ENCODE results near the gene FBXW7. TPM values are rescaled to one million over a fixed set of nuclear protein-coding genes. Genes with fewer than 3 reads are reported as not detected.

Gene FBXW7
- total RNA-seq, 2 donors from 2014 or later, result 34.5 to 40.5 TPM

GRCh38 chr4:152478461-152479237 is 57.2 kb downstream of the FBXW7 start:
- ATAC-seq (no peak), DNase-seq (no peak)
- TF ChIP-seq, protein P1, sequence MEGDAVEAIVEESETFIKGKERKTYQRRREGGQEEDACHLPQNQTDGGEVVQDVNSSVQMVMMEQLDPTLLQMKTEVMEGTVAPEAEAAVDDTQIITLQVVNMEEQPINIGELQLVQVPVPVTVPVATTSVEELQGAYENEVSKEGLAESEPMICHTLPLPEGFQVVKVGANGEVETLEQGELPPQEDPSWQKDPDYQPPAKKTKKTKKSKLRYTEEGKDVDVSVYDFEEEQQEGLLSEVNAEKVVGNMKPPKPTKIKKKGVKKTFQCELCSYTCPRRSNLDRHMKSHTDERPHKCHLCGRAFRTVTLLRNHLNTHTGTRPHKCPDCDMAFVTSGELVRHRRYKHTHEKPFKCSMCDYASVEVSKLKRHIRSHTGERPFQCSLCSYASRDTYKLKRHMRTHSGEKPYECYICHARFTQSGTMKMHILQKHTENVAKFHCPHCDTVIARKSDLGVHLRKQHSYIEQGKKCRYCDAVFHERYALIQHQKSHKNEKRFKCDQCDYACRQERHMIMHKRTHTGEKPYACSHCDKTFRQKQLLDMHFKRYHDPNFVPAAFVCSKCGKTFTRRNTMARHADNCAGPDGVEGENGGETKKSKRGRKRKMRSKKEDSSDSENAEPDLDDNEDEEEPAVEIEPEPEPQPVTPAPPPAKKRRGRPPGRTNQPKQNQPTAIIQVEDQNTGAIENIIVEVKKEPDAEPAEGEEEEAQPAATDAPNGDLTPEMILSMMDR (IDR thresholded peaks at IDR 0.05), result no peak
- no peak for TF ChIP-seq POLR2A (IDR thresholded peaks at IDR 0.05)
- no peaks in the 10 kb centered on the region for H3K27me3 ChIP-seq
- H3K9me3 ChIP-seq, result no peaks in the 10 kb centered on the region
- H3K4me3 ChIP-seq, result no peak overlapping the region
- H3K36me3 ChIP-seq (replicated peaks in 1 of 2; ENCODE audit: insufficient read depth in 1 of 2, low read depth in 2 of 2), result no peaks in the 10 kb centered on the region
- WGBS, 2 donors, result 84 to 88% methylated on average over 3 of the region's 3 CpGs
- no peak overlapping the region for H3K27ac ChIP-seq
- intact Hi-C loops (cut with DNase I), result no loop called here
- H3K4me1 ChIP-seq, result peaks cover 5% of the 10 kb centered on the region

DNA sequence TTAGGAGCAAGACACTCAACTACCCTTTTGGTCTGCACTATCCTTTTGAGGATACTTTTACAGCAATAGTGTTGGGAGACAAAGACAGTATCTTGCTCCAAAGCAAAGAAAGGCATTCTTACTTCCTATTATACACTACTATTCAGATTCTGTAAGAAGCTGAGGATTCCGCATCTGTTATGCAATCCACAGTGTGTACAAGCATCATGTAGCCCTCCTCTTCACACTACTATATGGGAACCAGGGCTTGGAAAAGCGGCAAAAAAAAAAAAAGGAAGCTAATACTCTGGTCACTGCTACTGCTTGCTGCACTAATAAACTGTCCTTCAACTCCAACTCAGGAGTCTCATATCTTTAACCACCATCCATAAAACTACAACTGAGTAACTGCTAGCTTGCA is 59.1 kb downstream of the FBXW7 start:
- Histone ChIP-seq H3K9me3 (no peaks in the 10 kb centered on the region), H3K36me3 (replicated peaks in 1 of 2; ENCODE audit: insufficient read depth in 1 of 2, low read depth in 2 of 2) (no peaks in the 10 kb centered on the region), H3K27ac (no peak overlapping the region), H3K27me3 (no peaks in the 10 kb centered on the region), H3K4me3 (no peak overlapping the region), H3K4me1 (peaks cover 5% of the 10 kb centered on the region)
- intact Hi-C loops (cut with DNase I), result no loop called here
- 73 to 98% methylated on average over 2 of the region's 2 CpGs for WGBS, 2 donors
- peak in 1 of 4 donors; percentile 18 for DNase-seq
- TF ChIP-seq, protein P1 (IDR thresholded peaks at IDR 0.05), result no peak
- ATAC-seq, result no peak

- H3K27ac ChIP-seq, result no peak overlapping the region
- H3K36me3 ChIP-seq (replicated peaks in 1 of 2; ENCODE audit: insufficient read depth in 1 of 2, low read depth in 2 of 2), result no peaks in the 10 kb centered on the region
- no peaks in the 10 kb centered on the region for H3K27me3 ChIP-seq
- 94 to 97% methylated on average over 3 of the region's 3 CpGs for WGBS, 2 donors
- no peak for DNase-seq
- TF ChIP-seq, protein P1 (IDR thresholded peaks at IDR 0.05), result no peak
- no peak for TF ChIP-seq POLR2A (IDR thresholded peaks at IDR 0.05)
- no peak overlapping the region for H3K4me3 ChIP-seq
- no peaks in the 10 kb centered on the region for H3K9me3 ChIP-seq
- ATAC-seq, result no peak
- intact Hi-C loops (cut with DNase I), result no loop called here
- no peaks in the 10 kb centered on the region for H3K4me1 ChIP-seq
Observed at GRCh38 chr4:152471251-152471792, 64.6 kb downstream of the FBXW7 start.

DNA sequence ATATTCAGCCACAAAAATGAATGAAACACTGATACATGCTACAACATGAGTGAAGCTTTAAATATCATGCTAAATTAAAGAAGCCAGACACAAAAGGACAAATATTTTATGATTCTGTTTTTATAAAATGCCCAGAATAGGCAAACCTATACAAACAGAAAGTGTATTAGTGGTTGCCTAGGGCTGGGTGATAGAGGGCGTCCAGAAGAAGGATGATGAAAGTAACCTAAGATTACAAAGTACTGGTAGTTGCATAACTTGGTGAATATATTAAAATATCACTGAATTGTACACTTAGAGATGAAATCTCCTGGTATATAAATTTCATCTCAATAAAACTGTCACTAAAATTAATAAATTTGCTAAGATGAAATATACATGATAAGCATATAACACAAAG is 67.5 kb downstream of the FBXW7 start:
- Histone ChIP-seq H3K4me1 (peaks cover 7% of the 10 kb centered on the region), H3K36me3 (replicated peaks in 1 of 2; ENCODE audit: insufficient read depth in 1 of 2, low read depth in 2 of 2) (no peaks in the 10 kb centered on the region), H3K27me3 (no peaks in the 10 kb centered on the region), H3K9me3 (no peaks in the 10 kb centered on the region), H3K4me3 (no peak overlapping the region), H3K27ac (no peak overlapping the region)
- no peak for TF ChIP-seq POLR2A (IDR thresholded peaks at IDR 0.05)
- TF ChIP-seq, protein P1 (IDR thresholded peaks at IDR 0.05), result no peak
- intact Hi-C loops (cut with DNase I), result no loop called here
- WGBS, 2 donors, result 76 to 89% methylated on average over 1 of the region's 1 CpG
- ATAC-seq, result no peak
- no peak for DNase-seq

- Histone ChIP-seq H3K27me3 (no peaks in the 10 kb centered on the region), H3K27ac (no peak overlapping the region), H3K36me3 (replicated peaks in 1 of 2; ENCODE audit: insufficient read depth in 1 of 2, low read depth in 2 of 2) (no peaks in the 10 kb centered on the region), H3K9me3 (no peaks in the 10 kb centered on the region), H3K4me3 (no peak overlapping the region), H3K4me1 (peaks cover 7% of the 10 kb centered on the region)
- TF ChIP-seq POLR2A (IDR thresholded peaks at IDR 0.05), result no peak
- TF ChIP-seq, protein P1 (IDR thresholded peaks at IDR 0.05), result no peak
- WGBS, 2 donors, result 81 to 82% methylated on average over 4 of the region's 4 CpGs
- intact Hi-C loops (cut with DNase I), result no loop called here
- DNase-seq (no peak), ATAC-seq (no peak)
Observed at GRCh38 chr4:152467101-152467500, 68.8 kb downstream of the FBXW7 start.

Data from body of pancreas (tissue), 4 donors.